IMR-90 (cell line): ENCODE data around the gene TGFBR1.

Experiments
- POLR2A ChIP-seq: IDR thresholded peaks from 2 replicates; pipeline ENCODE4 v1.6.1; 2012; ENCODE audit warnings: mild to moderate bottlenecking, low read depth, low read length
- RAD21 ChIP-seq: IDR thresholded peaks from 2 replicates; pipeline ENCODE4 v1.6.1; 2012; ENCODE audit warnings: low read length, improper control_type of control experiment
- RCOR1 ChIP-seq: IDR thresholded peaks from 2 replicates; pipeline ENCODE4 v1.6.1; 2012; ENCODE audit warnings: mild to moderate bottlenecking, low read length, improper control_type of control experiment; ENCODE audit not compliant: insufficient replicate concordance
- TF ChIP-seq, protein P1 (sequence below): conservative IDR thresholded peaks from 2 replicates; pipeline ENCODE4 v1.5.1; 2012; ENCODE audit warnings: mild to moderate bottlenecking, low read depth, low read length, improper control_type of control experiment
- TF ChIP-seq, protein P2 (sequence below): fragments of 150-350 bp; IDR thresholded peaks from 2 replicates; pipeline ENCODE4 v1.6.1; 2017; ENCODE audit warnings: mild to moderate bottlenecking, antibody characterized with exemption, low read length, low read depth

DNA sequence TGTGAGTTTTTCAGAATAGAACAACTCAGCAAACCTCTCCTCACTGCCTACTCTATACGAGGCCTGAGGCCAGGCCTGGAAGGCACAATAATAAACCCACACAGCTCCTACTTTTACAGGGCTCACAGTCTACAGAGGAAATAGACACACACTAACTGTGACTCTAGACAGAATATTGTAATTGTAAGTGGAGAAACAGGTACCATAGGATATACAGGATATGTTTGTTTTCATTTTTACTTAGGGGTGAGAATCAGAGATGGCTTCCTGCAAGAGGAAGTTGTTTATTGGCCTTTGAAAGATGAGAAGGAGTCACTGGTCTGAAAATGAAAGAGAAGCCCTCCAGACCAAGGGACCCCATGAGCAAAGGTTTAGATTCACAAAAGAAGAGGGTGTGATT is 35.8 kb upstream of the TGFBR1 start:
- TF ChIP-seq, protein P1, sequence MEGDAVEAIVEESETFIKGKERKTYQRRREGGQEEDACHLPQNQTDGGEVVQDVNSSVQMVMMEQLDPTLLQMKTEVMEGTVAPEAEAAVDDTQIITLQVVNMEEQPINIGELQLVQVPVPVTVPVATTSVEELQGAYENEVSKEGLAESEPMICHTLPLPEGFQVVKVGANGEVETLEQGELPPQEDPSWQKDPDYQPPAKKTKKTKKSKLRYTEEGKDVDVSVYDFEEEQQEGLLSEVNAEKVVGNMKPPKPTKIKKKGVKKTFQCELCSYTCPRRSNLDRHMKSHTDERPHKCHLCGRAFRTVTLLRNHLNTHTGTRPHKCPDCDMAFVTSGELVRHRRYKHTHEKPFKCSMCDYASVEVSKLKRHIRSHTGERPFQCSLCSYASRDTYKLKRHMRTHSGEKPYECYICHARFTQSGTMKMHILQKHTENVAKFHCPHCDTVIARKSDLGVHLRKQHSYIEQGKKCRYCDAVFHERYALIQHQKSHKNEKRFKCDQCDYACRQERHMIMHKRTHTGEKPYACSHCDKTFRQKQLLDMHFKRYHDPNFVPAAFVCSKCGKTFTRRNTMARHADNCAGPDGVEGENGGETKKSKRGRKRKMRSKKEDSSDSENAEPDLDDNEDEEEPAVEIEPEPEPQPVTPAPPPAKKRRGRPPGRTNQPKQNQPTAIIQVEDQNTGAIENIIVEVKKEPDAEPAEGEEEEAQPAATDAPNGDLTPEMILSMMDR, result no peak
- TF ChIP-seq RCOR1 (no peak), POLR2A (no peak), RAD21 (no peak)
- TF ChIP-seq, protein P2, sequence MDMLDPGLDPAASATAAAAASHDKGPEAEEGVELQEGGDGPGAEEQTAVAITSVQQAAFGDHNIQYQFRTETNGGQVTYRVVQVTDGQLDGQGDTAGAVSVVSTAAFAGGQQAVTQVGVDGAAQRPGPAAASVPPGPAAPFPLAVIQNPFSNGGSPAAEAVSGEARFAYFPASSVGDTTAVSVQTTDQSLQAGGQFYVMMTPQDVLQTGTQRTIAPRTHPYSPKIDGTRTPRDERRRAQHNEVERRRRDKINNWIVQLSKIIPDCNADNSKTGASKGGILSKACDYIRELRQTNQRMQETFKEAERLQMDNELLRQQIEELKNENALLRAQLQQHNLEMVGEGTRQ, result no peak
